Activated naive CD4-positive, alpha-beta T cell treated with anti-CD3 and anti-CD28 coated beads, Interleukin-2, amount 50 U/mL, for 16 hours (primary cell): ENCODE data around the gene SCRN2.

Source experiments
- DNase-seq: peaks from one replicate; pipeline ENCODE4 v3.0.0-alpha.2; 2020

The SCRN2 gene

GRCh38 chr17:47871048-47871447 lies 30.0 kb upstream of the SCRN2 start:
- DNase-seq, result no peak

- no peak for DNase-seq
These were observed 29.0 kb upstream of the SCRN2 start for GRCh38 chr17:47870056-47870455.

GRCh38 chr17:47869114-47869513 lies 28.0 kb upstream of the SCRN2 start:
- no peak for DNase-seq

- no peak for DNase-seq
These were observed 26.9 kb upstream of the SCRN2 start for GRCh38 chr17:47867813-47868533.

GRCh38 chr17:47866941-47867340 lies 25.9 kb upstream of the SCRN2 start:
- DNase-seq, result no peak

GRCh38 chr17:47864791-47865216 lies 23.7 kb upstream of the SCRN2 start:
- peak; percentile 34 for DNase-seq

- DNase-seq, result no peak
These were observed 21.8 kb upstream of the SCRN2 start for GRCh38 chr17:47862621-47863440.

GRCh38 chr17:47860386-47860785 lies 19.3 kb upstream of the SCRN2 start:
- DNase-seq, result no peak

GRCh38 chr17:47857551-47858455 lies 16.7 kb upstream of the SCRN2 start:
- DNase-seq, result no peak

- DNase-seq, result no peak
These were observed 15.8 kb upstream of the SCRN2 start for GRCh38 chr17:47856830-47857229.

- DNase-seq, result no peak
These were observed 14.7 kb upstream of the SCRN2 start for GRCh38 chr17:47855737-47856136.

- DNase-seq, result no peak
These were observed 12.5 kb upstream of the SCRN2 start for GRCh38 chr17:47853616-47854015.

GRCh38 chr17:47852113-47852949 lies 11.3 kb upstream of the SCRN2 start:
- DNase-seq, result no peak

GRCh38 chr17:47851764-47852112 lies 10.7 kb upstream of the SCRN2 start:
- no peak for DNase-seq

- DNase-seq, result peak; percentile 71
These were observed 9.9 kb upstream of the SCRN2 start, which contains the start of gene SP6 for GRCh38 chr17:47850692-47851573. Gene SP6 (minus strand): TSS chr17:47851163. CDS start chr17:47848429, 2,734 bp downstream.

- DNase-seq, result no peak
These were observed 9.3 kb upstream of the SCRN2 start for GRCh38 chr17:47850373-47850691.

- no peak for DNase-seq
These were observed 7.1 kb upstream of the SCRN2 start for GRCh38 chr17:47848198-47848513.

- DNase-seq, result peak; percentile 30
These were observed 6.5 kb upstream of the SCRN2 start for GRCh38 chr17:47847341-47848197.

- DNase-seq, result no peak
These were observed 5.8 kb upstream of the SCRN2 start for GRCh38 chr17:47846716-47847340.

GRCh38 chr17:47845716-47846075 lies 4.6 kb upstream of the SCRN2 start:
- DNase-seq, result no peak
